Ishikawa (cell line): Measurements from ENCODE around the gene RACGAP1.

Source experiments
- CREB1 ChIP-seq: IDR thresholded peaks from 2 replicates; pipeline ENCODE4 v1.6.1; 2012; ENCODE audit warnings: low read depth
- EGR1 ChIP-seq: IDR thresholded peaks from 2 replicates; pipeline ENCODE4 v1.6.1; 2012
- EP300 ChIP-seq: IDR thresholded peaks from 2 replicates; pipeline ENCODE4 v1.6.1; 2012; ENCODE audit warnings: borderline replicate concordance
- FOXM1 ChIP-seq: IDR thresholded peaks from 2 replicates; pipeline ENCODE4 v1.6.1; 2012; ENCODE audit warnings: low read depth, borderline replicate concordance
- MAX ChIP-seq: IDR thresholded peaks from 2 replicates; pipeline ENCODE4 v1.6.1; 2012
- RAD21 ChIP-seq: IDR thresholded peaks from 2 replicates; pipeline ENCODE4 v1.6.1; 2012; ENCODE audit warnings: low read depth
- REST ChIP-seq: IDR thresholded peaks from 2 replicates; pipeline ENCODE4 v1.6.1; 2012; ENCODE audit warnings: low read depth, mild to moderate bottlenecking
- TAF1 ChIP-seq: IDR thresholded peaks from 2 replicates; pipeline ENCODE4 v1.6.1; 2012; ENCODE audit warnings: low read depth, mild to moderate bottlenecking
- USF1 ChIP-seq: IDR thresholded peaks from 2 replicates; pipeline ENCODE4 v1.6.1; 2012
- YY1 ChIP-seq: IDR thresholded peaks from 2 replicates; pipeline ENCODE4 v1.6.1; 2012; ENCODE audit warnings: low read depth
- ZBTB7A ChIP-seq: IDR thresholded peaks from 2 replicates; pipeline ENCODE4 v1.6.1; 2012; ENCODE audit warnings: low read depth

- TF ChIP-seq CREB1 (no peak), EP300 (no peak), REST (no peak), MAX (no peak), YY1 (no peak), RAD21 (no peak), USF1 (no peak), FOXM1 (no peak), TAF1 (no peak), ZBTB7A (no peak), EGR1 (no peak)
Measured at GRCh38 chr12:50040657-50041056, 15.4 kb upstream of the RACGAP1 start.
